ENCODE measurements around the gene RAB27A. TPM values are rescaled to one million over a fixed set of nuclear protein-coding genes. Genes with fewer than 3 reads are reported as not detected.

Gene RAB27A
- total and polyA plus RNA-seq, 2 of the 13 experiments (the other 11 are each of a cell fraction or from before 2014, with no cell fraction given) = 3.4 to 8.1 TPM

DNA sequence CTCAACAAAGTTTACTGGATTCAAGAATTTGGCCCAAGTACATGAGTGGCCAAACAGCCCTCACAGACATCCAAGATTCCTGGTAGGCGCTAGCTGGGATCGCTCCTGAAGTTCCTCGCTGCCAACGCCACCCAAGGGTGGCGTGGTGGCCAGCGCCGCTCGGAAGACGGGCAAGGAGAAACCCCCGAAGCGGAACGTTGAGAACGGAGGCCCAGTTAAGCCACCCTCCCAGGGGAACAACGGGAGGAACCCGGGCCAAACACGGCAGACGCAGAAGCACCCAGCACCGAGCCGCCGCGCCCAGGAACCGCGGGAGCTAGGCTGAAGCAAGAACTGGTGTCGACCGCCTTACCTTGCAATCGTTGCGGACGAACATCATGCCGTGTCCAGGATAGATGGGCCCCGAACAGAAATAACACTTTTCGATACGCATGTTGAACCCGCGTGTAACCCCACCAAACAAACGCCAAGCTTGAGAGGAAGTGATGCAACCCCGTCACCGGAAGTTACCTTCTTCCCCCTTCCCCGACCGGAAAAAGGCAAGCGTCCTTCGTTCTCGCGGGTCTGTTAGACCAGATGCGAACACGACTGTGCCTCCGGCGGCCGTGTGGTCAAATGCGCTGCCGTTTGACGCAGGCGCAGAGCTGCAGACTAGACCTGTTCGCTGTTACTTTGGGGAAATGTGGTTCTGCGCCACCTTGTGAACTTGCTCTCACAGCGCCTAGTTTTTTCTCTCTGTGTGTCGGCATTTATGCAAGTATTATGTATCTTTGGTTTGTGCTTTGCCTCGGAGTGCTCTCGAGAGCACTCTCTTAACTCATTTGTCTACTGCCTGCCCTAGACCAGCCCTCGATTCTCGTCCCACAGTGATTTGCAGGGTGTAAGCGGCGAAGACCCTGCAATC is 92.9 kb downstream of the RAB27A start, which contains the start of gene RSL24D1 (continued):
- TF ChIP-seq STAT6 (CRISPR knock-in tag; IDR thresholded peaks at IDR 0.05; ENCODE audit: borderline replicate concordance) (no peak), ZNF570 (CRISPR knock-in tag; IDR thresholded peaks at IDR 0.05; ENCODE audit: borderline replicate concordance) (no peak), ZNF616 (CRISPR knock-in tag; IDR thresholded peaks at IDR 0.05; ENCODE audit: low read depth) (no peak), ZFP62 (CRISPR knock-in tag; IDR thresholded peaks at IDR 0.05) (no peak), AGO2 (optimal IDR thresholded peaks at IDR 0.05; ENCODE audit: low read depth, low read length) (peak; percentile 65), CHD4 (IDR thresholded peaks at IDR 0.05; ENCODE audit: borderline replicate concordance, low read length) (no peak), ZNF484 (CRISPR knock-in tag; IDR thresholded peaks at IDR 0.05; ENCODE audit: borderline replicate concordance, low read depth) (no peak), ZNF839 (CRISPR knock-in tag; IDR thresholded peaks at IDR 0.05; ENCODE audit: borderline replicate concordance) (no peak; the same call in 1 of the 2 replicates), PHF21A (CRISPR knock-in tag; IDR thresholded peaks at IDR 0.05) (peak; percentile 71), ZBTB38 (CRISPR knock-in tag; IDR thresholded peaks at IDR 0.05) (0 out of 2 replicates have a peak, but pooled peaks have one; percentile 59), KLF15 (CRISPR knock-in tag; IDR thresholded peaks at IDR 0.05; ENCODE audit: borderline replicate concordance) (no peak; the same call in 1 of the 2 replicates), HNF4G (IDR thresholded peaks at IDR 0.05; ENCODE audit: borderline replicate concordance, low read depth, low read length) (no peak), HNF4G (CRISPR knock-in tag; IDR thresholded peaks at IDR 0.05; ENCODE audit: borderline replicate concordance, low read depth) (no peak), ZNF337 (CRISPR knock-in tag; IDR thresholded peaks at IDR 0.05; ENCODE audit: borderline replicate concordance, low read depth) (no peak), ZSCAN22 (CRISPR knock-in tag; IDR thresholded peaks at IDR 0.05) (no peak), ZSCAN20 (CRISPR knock-in tag; IDR thresholded peaks at IDR 0.05; ENCODE audit: borderline replicate concordance) (0 out of 2 replicates have a peak, but pooled peaks have one; percentile 7)
- TF ChIP-seq, protein P1, sequence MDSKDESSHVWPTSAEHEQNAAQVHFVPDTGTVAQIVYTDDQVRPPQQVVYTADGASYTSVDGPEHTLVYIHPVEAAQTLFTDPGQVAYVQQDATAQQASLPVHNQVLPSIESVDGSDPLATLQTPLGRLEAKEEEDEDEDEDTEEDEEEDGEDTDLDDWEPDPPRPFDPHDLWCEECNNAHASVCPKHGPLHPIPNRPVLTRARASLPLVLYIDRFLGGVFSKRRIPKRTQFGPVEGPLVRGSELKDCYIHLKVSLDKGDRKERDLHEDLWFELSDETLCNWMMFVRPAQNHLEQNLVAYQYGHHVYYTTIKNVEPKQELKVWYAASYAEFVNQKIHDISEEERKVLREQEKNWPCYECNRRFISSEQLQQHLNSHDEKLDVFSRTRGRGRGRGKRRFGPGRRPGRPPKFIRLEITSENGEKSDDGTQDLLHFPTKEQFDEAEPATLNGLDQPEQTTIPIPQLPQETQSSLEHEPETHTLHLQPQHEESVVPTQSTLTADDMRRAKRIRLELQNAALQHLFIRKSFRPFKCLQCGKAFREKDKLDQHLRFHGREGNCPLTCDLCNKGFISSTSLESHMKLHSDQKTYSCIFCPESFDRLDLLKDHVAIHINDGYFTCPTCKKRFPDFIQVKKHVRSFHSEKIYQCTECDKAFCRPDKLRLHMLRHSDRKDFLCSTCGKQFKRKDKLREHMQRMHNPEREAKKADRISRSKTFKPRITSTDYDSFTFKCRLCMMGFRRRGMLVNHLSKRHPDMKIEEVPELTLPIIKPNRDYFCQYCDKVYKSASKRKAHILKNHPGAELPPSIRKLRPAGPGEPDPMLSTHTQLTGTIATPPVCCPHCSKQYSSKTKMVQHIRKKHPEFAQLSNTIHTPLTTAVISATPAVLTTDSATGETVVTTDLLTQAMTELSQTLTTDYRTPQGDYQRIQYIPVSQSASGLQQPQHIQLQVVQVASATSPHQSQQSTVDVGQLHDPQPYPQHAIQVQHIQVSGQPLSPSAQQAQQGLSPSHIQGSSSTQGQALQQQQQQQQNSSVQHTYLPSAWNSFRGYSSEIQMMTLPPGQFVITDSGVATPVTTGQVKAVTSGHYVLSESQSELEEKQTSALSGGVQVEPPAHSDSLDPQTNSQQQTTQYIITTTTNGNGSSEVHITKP (CRISPR knock-in tag; IDR thresholded peaks at IDR 0.05; ENCODE audit: low read depth) = no peak
- TF ChIP-seq, protein P2, sequence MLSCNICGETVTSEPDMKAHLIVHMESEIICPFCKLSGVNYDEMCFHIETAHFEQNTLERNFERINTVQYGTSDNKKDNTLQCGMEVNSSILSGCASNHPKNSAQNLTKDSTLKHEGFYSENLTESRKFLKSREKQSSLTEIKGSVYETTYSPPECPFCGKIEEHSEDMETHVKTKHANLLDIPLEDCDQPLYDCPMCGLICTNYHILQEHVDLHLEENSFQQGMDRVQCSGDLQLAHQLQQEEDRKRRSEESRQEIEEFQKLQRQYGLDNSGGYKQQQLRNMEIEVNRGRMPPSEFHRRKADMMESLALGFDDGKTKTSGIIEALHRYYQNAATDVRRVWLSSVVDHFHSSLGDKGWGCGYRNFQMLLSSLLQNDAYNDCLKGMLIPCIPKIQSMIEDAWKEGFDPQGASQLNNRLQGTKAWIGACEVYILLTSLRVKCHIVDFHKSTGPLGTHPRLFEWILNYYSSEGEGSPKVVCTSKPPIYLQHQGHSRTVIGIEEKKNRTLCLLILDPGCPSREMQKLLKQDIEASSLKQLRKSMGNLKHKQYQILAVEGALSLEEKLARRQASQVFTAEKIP (CRISPR knock-in tag; IDR thresholded peaks at IDR 0.05; ENCODE audit: borderline replicate concordance) = no peak
- TF ChIP-seq, protein P3, sequence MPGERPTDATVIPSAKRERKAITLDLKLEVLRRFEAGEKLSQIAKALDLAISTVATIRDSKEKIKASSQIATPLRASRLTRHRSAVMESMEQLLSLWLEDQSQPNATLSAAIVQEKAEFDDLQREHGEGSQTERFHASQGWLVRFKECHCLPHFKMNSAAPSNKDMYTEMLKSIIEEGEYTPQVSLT (CRISPR knock-in tag; IDR thresholded peaks at IDR 0.05; ENCODE audit: borderline replicate concordance, low read depth) = 0 out of 2 replicates have a peak, but pooled peaks have one; percentile 64
